HG03520 (cell line): Measurements from ENCODE around the gene RGS10.
"Not testable (repeated sequence)": the region's sequence is repeated elsewhere in the genome, so short reads cannot be mapped to it uniquely, and the experiment has no call there.

Experiments used
- ATAC-seq: cut with Tn5 transposase; IDR thresholded peaks from one replicate; pipeline ENCODE4 v1.9.1; 2021; ENCODE audit warnings: mild to moderate bottlenecking, moderate library complexity; ENCODE audit not compliant: unreplicated experiment

Gene RGS10

GRCh38 chr10:119539359-119539825 lies 3.1 kb downstream of the RGS10 start:
- no peak for ATAC-seq

GRCh38 chr10:119538632-119539358 lies 3.7 kb downstream of the RGS10 start:
- ATAC-seq, result no peak

GRCh38 chr10:119537953-119538630 lies 4.4 kb downstream of the RGS10 start:
- no peak for ATAC-seq

GRCh38 chr10:119536508-119537025 lies 6.0 kb downstream of the RGS10 start:
- ATAC-seq, result no peak

GRCh38 chr10:119535837-119536507 lies 6.5 kb downstream of the RGS10 start:
- ATAC-seq, result no peak

- ATAC-seq, result no peak
Measured at GRCh38 chr10:119535305-119535704, 7.2 kb downstream of the RGS10 start.

- ATAC-seq, result no peak
Measured at GRCh38 chr10:119533473-119533872, 9.0 kb downstream of the RGS10 start.

- ATAC-seq, result not testable (repeated sequence)
Measured at GRCh38 chr10:119532791-119533190, 9.7 kb downstream of the RGS10 start.

- not testable (repeated sequence) for ATAC-seq
Measured at GRCh38 chr10:119532251-119532650, 10.3 kb downstream of the RGS10 start.

- no peak for ATAC-seq
Measured at GRCh38 chr10:119531067-119531466, 11.5 kb downstream of the RGS10 start.

GRCh38 chr10:119528663-119529237 lies 13.8 kb downstream of the RGS10 start:
- ATAC-seq, result not testable (repeated sequence)

GRCh38 chr10:119526621-119527592 lies 15.6 kb downstream of the RGS10 start:
- ATAC-seq, result no peak

GRCh38 chr10:119526149-119526548 lies 16.4 kb downstream of the RGS10 start:
- ATAC-seq, result no peak

- no peak for ATAC-seq
Measured at GRCh38 chr10:119525116-119525515, 17.4 kb downstream of the RGS10 start.

- no peak for ATAC-seq
Measured at GRCh38 chr10:119524720-119525070, 17.8 kb downstream of the RGS10 start.

- ATAC-seq, result no peak
Measured at GRCh38 chr10:119523895-119524719, 18.4 kb downstream of the RGS10 start.

- ATAC-seq, result no peak
Measured at GRCh38 chr10:119522747-119523426, 19.6 kb downstream of the RGS10 start.

- ATAC-seq, result no peak
Measured at GRCh38 chr10:119521443-119522204, 20.9 kb downstream of the RGS10 start.
